Activated T-cell treated with anti-CD3 and anti-CD28 coated beads for 1 hour (primary cell): Measurements from ENCODE around the gene DNAAF1.

Source experiments
- DNase-seq: peaks from one replicate; pipeline ENCODE4 v3.0.0-alpha.2; 2020; ENCODE audit warnings: low read depth

DNAAF1 gene

DNA sequence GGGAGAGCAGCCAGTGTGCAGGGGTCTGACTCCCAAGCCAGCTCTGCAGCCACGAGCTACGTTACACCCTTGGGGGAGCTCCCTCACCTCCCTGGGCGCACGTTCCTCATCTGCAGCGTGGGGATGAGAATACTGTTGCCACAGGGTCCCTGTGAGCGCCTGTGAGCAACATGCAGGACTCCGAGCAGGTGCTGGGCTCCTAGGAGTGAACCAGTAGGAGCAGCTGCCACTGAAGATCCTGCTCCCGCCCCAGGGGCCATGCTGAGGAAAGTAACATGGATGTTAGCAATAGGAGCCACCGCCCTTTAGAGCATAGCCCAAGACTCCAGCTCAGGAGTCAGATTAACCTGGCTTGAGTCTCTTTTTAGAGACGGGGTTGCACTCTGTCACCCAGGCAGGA is 15.9 kb downstream of the DNAAF1 start:
- DNase-seq: no peak

DNA sequence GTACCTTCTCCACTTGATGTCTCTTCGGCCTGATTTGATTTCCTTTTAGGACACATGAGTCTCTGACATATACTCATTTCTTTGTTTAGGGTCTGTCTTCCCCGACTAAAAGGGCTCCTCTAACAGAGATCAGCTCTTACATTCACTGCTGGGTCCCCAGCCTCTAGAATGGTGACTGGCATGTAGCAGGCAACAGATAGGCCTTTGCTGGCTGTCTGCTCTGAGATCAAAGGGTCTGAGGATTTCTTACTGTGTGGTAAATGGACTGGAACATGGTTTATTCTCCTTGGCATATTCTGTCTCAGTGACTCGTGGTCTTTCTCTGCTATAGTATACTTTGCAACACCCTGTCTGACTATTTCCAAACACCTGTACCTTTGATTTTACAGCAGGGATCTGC is 16.7 kb downstream of the DNAAF1 start:
- no peak for DNase-seq

DNA sequence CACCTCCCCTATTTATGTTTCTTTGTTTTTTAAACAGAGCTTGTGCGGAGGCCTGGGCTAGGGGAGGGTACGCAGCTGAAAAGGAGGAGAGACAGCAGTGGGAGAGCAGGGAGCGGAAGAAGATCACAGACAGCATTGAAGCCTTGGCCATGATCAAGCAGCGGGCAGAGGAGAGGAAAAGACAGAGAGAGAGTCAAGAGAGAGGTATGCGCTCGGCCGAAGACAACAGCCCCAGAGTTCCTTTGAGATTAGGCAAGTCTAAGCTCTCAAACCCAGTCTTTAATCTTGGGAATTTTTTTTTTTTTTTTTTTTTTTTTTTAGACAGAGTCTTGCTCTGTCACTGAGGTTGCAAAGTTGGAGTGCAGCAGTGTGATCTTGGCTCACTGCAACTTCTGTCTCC is 20.6 kb downstream of the DNAAF1 start:
- DNase-seq: no peak

DNA sequence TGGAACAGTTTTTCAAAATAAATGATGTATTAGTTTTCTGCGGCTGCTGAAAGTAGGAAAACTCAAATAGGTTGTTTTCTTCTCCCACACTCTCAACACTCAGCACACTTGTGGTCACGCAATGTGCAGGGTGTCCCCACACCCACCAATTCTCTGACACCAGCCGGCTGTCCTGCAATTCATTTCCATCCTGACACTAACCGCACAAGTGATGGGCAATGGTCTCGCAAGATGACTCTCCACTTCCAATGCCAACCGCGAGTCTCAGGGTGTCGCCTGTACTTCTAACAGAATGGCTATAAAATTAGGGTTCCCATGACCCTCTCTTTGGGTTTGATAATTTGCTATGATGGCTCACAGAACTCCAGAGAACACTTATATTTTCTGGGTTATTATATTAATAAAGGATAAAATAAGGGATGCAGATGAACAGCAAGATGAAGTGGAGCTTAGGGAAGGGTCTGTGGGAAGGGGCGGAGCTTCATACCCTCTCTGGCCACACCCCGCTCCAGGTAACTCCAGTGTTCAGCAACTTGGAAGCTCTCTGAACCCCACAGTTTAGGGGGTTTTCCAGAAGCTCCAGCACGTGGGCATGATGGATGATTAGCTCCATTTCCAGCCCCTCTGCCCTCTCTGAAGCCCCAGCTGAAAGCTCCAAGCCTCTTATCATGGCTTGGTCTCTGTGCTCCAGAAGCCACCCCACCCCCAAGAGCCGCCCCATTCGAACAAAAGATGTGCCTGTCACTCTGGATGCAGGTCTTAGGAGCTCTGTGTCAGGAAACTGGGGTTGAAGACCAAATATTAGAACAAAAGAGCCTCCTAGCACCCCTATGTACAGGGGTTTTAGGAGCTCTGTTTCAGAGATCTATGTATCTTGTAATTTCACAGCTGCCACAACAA is 21.9 kb downstream of the DNAAF1 start:
- no peak for DNase-seq

DNA sequence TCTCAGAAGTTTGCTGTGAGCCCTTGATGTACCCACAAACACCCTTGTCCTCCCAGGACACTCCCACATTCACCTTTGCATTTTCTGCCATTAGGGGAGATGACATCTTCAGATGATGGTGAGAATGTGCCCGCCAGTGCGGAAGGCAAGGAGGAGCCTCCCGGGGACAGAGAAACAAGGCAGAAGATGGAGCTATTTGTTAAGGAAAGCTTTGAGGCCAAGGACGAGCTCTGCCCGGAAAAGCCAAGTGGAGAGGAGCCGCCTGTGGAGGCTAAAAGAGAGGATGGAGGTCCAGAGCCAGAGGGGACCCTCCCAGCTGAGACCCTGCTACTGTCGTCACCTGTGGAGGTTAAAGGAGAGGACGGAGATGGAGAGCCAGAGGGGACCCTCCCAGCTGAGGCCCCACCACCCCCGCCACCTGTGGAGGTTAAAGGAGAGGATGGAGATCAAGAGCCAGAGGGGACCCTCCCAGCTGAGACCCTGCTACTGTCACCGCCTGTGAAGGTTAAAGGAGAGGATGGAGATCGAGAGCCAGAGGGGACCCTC is 24.7 kb downstream of the DNAAF1 start:
- no peak for DNase-seq

DNA sequence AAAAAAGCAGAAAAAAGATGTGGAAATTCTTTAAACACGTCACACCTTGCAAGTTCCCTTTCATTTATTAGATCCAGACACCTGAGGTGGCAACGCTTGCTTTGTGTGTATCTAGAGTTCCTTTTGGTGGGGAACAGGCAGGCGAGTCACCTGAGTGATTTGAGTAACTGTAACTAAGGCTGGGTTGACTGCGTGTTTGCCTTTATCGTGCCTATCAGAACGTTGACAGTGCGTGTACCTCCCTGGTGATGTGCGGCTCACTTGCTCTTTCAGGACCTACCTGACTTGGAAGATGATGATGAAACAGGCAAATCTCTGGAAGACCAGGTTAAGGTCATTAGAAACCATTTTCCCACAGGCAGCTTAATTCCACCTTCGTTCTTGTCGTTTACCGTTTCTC is 29.3 kb downstream of the DNAAF1 start:
- DNase-seq: no peak

DNA sequence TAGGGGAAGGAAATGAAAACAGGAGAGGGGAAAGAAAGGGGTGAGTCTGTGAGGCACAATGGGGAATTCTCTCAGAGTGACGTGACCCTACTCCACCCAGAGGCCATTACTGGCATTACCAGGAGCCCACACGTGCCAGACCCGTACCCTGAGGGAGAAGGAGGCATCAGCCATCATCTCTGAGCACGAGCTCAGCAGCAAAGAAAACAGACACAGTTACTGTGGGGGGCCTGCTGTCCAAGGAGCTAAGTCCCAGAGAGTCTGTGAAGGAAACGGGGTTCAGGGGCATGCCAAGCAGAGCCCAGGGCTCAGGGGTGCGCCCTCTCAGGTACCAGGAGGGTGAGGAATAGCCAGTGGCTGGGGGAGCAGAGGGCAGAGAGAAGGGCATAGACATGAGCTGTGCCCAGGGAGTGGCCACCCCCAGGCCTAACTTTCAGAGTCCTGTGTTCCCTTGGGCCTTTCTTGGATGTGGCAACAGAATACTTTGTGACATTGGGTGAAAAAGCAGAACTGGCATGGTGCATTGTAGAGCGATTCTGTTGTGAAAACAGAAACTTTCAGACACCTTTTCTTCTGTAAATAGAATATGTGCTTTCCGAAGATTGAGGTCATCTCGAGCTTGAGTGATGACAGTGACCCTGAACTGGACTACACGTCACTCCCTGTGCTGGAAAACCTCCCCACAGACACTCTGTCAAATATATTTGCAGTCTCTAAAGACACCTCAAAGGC is 30.4 kb downstream of the DNAAF1 start:
- DNase-seq: peak; percentile 42

- DNase-seq: no peak
These were observed 31.3 kb downstream of the DNAAF1 start for GRCh38 chr16:84176192-84177053.

GRCh38 chr16:84177741-84178073 is 32.6 kb downstream of the DNAAF1 start:
- no peak for DNase-seq

DNA sequence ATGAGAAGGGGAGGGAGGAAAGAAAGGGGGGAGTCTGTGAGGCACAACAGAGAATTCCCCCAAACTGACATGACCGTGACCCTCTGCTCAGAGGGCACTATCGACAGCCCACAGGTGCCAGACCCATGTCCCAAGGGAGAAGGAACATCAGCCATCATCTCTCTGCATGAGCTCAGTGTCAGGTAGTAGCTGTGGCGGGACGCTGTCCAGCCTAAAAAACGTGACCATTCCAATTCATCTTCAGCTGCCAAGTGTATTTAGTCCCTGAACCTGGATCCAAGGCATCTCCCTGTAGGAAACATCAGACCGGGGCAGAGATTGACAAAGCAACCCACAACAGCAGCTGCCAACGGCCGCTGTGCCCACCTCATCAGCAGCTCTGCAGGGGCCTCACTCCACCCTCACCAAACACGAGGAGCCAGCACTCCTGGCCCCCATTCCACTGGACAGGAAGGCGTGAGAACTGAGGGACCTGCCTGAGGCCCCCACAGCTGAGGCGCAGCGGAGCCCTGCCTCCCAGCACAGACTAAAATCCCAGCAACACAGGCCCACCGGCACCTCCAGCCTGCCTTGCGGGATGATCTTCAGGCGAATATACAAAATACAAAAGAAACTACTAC is 33.1 kb downstream of the DNAAF1 start:
- DNase-seq: no peak

DNA sequence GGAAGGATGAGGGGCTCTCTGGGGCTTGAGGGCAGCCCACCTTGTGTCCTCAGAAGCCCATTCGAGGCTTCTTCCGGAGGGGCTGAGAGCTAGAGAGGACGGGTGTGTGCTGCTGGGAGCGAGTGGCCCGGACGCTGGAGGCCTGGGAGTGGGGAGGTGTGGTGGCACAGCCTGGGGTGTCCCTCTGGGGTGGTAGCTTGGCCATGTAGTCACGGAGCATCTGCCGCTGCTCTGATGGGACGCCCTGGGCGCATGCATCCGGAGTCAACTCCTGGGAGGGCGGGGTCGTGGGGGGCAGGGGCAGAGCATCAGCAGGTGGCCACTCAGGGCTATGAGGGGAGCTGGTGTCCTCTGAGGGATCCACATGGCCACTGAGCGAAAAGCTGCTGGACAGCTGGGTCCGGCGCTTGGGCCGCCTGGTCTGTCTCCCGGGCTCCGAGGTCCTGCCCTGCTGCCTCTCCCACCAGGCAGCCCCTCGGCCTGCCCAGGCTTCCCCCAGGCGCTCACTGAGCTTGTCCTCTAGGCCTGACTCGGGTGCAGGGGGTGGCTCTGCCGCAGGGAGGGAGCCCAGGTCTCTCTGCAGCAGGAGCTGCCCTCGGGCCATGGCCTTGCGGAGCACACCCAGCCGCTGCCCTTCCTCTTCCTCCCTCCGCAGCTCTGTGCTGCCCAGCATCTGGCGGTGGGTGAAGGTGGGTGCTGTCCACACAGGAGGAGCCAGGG is 33.9 kb downstream of the DNAAF1 start:
- no peak for DNase-seq

DNA sequence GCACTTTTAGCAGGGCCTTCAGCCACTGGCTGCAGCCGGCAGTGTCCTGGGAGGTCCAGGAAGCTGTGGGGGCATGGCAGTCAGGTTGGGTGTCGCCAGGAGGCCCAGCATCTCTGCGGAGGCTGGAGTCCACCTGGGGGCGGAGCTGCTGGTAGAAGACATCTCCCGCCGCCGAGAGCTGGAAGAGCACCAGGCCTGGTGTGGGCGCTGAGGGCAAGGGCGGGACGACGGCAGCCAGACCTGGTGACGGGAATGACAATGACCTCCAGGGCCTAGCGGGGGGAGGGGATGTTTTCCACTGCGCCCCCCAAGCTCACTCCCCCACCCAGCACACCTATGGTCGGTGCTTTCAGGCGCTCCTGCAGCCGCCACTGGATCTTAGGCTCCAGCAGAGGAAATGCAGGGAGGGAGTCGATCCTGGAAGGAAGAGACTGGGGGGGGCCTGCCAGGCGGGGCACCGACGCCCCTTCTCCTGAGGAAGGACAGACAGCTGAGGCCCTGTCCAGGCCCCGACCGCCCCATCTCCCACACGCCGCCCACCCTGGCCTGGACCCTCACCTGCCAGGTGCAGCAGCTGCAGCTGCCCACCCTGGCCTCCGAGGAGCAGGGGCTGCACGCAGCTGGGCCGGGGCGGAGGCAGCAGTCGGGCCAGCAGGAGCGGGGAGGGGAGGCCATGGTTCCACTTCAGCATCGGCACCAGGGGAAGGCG is 34.7 kb downstream of the DNAAF1 start:
- DNase-seq: no peak

- no peak for DNase-seq
These were observed 35.5 kb downstream of the DNAAF1 start for GRCh38 chr16:84180519-84181140.

DNA sequence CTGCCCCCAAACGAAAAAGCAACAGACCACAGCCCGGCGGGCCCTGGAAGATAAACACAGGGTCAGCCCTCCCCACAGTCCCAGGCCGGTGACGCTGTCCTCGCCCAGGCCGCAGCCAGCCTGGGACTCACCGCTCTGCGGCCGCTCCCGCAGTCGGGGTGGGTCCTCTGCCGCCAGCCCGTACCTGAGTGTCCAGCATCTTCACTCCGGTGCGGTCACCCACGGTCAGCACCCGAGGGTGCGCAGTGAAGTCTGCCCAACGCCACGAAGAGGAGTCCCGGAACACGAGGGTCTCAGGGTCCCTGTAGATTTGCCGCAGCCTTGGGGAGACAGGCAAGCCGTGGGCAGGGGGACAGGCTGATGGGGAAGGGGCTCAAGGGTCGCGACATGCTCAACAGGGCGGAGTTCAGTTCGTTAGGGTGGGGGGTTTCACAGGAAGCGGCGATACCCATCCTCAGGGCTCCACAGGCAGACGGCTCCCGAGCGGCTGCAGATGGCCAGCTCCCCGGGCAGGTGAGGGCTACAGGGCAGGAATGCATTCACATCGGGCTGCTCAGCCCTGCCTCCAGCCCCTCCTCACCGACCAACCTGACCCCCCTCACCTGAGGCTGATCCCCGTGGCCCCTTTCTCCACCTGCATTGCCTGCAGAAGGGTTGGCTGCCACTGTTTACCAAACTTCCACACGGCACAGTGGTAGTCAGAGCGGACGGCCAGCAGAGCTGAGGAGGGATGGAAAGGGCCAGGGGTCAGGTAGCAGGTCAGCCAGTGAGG is 36.2 kb downstream of the DNAAF1 start:
- no peak for DNase-seq

- no peak for DNase-seq
These were observed 37.0 kb downstream of the DNAAF1 start for GRCh38 chr16:84182104-84182503.

- DNase-seq: no peak
These were observed 37.8 kb downstream of the DNAAF1 start for GRCh38 chr16:84182680-84183571.

DNA sequence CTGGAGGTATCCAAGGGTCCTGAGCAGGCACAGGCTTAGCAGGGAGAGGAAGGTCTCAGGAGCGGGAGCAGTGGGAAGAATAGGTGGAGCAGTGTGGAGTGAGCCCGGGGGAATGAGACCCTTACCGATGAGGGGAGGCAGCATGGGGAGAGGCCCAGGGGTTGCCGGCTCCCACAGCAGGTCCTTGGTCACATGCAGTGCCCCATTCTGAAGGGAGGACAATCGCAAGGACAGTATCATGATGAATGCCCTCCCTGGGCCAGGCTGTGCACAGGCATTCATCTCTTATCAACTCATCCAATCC is 38.4 kb downstream of the DNAAF1 start:
- DNase-seq: no peak

DNA sequence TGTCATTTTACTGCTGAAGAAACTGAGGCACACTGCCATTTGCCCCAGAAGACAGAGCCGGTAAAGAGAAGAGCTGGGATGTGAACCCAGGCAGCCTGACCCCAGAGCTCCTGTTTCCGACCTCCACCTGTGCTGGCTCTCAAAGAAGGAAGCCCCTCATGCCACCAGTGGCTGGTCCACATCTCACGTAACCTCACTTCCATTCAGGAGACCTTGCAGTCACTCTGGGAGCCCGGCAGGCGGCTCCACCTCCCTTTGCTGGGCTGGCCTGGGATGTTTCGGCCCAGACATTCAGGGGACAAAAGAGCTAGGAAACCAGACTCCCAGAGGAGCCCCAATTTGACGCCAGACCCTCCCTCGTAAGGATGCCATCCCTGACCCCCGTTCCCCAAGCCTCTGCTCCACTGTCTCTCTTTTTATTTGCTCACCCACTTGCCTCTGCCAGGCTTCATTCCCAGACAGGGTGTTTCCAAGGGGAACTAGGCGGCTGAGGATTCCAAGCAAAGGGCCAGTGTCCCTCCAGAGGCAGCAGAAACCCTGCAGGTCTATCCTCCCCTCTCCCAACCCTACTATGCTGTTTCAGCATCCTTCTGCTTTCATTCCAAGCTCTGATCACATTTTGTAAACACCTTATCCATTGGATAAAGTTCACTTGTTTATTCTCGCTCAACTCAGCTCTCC is 38.9 kb downstream of the DNAAF1 start:
- DNase-seq: no peak
